22Rv1 (cell line): ENCODE measurements around the gene CLSTN2.

Source experiments
- ZFX ChIP-seq: fragments of 450-650 bp; IDR thresholded peaks from 2 replicates; pipeline ENCODE4 v1.6.1; 2017; ENCODE audit warnings: antibody characterized with exemption, borderline replicate concordance
- TF ChIP-seq, protein P1 (sequence below): fragments of 450-650 bp; IDR thresholded peaks from 2 replicates; pipeline ENCODE4 v1.5.1; 2017; ENCODE audit warnings: mild to moderate bottlenecking

DNA sequence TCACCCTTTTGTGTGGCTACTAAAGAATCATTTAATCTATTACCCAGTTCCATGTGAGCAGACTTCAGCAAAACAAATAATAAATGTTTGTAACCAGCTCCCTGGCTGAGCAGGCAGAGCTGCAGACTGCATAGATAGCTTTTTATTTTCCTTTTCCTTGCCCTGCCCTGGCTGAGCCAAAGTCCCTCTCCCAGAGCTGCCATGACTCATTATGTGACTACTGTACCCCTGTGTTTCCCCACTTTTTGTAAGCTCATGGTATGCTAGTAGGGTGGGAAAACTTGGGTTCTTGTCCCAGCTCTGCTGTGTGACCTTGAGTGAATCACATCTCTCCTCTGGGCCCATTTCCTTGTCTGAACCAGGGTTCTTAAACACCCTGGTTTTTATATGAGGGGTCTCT, 127.5 kb downstream of the CLSTN2 start:
- TF ChIP-seq, protein P1, sequence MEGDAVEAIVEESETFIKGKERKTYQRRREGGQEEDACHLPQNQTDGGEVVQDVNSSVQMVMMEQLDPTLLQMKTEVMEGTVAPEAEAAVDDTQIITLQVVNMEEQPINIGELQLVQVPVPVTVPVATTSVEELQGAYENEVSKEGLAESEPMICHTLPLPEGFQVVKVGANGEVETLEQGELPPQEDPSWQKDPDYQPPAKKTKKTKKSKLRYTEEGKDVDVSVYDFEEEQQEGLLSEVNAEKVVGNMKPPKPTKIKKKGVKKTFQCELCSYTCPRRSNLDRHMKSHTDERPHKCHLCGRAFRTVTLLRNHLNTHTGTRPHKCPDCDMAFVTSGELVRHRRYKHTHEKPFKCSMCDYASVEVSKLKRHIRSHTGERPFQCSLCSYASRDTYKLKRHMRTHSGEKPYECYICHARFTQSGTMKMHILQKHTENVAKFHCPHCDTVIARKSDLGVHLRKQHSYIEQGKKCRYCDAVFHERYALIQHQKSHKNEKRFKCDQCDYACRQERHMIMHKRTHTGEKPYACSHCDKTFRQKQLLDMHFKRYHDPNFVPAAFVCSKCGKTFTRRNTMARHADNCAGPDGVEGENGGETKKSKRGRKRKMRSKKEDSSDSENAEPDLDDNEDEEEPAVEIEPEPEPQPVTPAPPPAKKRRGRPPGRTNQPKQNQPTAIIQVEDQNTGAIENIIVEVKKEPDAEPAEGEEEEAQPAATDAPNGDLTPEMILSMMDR: no peak
- no peak for TF ChIP-seq ZFX
